HEK293 (cell line): Measurements from ENCODE around the gene EPN1.

ENCODE experiments used
- CTCF ChIA-PET: fragments of 350-600 bp; formaldehyde crosslinking; extraction: SDS; loops from one replicate; lab custom pipeline; 2021; ENCODE audit warnings: antibody characterized with exemption; lab: Yijun Ruan, JAX
- POLR2A ChIA-PET: fragments of 300-600 bp; formaldehyde crosslinking; extraction: SDS; loops from one replicate; lab custom pipeline; 2020; ENCODE audit warnings: antibody characterized with exemption, inconsistent platforms; lab: Yijun Ruan, JAX
- H3K27ac ChIP-seq: fragments of 200-500 bp; sonication (Bioruptor generic); 2 replicates; pipeline ENCODE4 v1.5.1; 2014; ENCODE audit warnings: low read depth, low read length, control low read depth, inconsistent platforms; ENCODE audit errors: extremely low read depth
- H3K36me3 ChIP-seq, 2 experiments: fragments of 200-500 bp in 1 of 2; sonication (Bioruptor generic) in 1 of 2; 1 replicate in 1 of 2; 2 replicates in 1 of 2; pipeline ENCODE4 v1.5.1; 2014 to 2017; ENCODE audit warnings: inconsistent platforms in 2 of 2, low read length in 2 of 2; ENCODE audit not compliant: control insufficient read depth in 2 of 2, insufficient read depth in 1 of 2
- H3K4me1 ChIP-seq: fragments of 200-500 bp; sonication (Bioruptor generic); 2 replicates; pipeline ENCODE4 v1.5.1; 2014; ENCODE audit warnings: mild to moderate bottlenecking, low read length, inconsistent platforms; ENCODE audit not compliant: control insufficient read depth, insufficient read depth
- H3K4me3 ChIP-seq: 2 replicates; pipeline ENCODE4 v1.5.1; 2011; ENCODE audit warnings: low read depth, mild to moderate bottlenecking, control low read depth, low read length, moderate library complexity
- H3K9me3 ChIP-seq: fragments of 200-500 bp; sonication (Bioruptor generic); 2 replicates; pipeline ENCODE4 v1.5.1; 2014; ENCODE audit warnings: low read depth, low read length, inconsistent platforms; ENCODE audit not compliant: control insufficient read depth, insufficient read depth
- GLI2 ChIP-seq: fragments of 450-650 bp; formaldehyde crosslinking; IDR thresholded peaks from 2 replicates; pipeline ENCODE4; 2017; ENCODE audit warnings: missing biosample characterization, missing genetic modification characterization, low read depth, borderline replicate concordance
- KLF9 ChIP-seq: fragments of 450-650 bp; formaldehyde crosslinking; IDR thresholded peaks from 2 replicates; pipeline ENCODE4 v1.5.1; 2016; ENCODE audit warnings: missing biosample characterization, missing genetic modification characterization, low read depth
- MZF1 ChIP-seq: fragments of 450-650 bp; formaldehyde crosslinking; IDR thresholded peaks from 2 replicates; pipeline ENCODE4 v1.5.1; 2017; ENCODE audit warnings: missing biosample characterization, missing genetic modification characterization, borderline replicate concordance
- SETDB1 ChIP-seq: IDR thresholded peaks from one replicate; pipeline ENCODE4 v1.6.1; 2017; ENCODE audit warnings: mild to moderate bottlenecking, low read length, moderate library complexity, mixed read lengths; ENCODE audit not compliant: insufficient read length
- ZBTB10 ChIP-seq: fragments of 450-650 bp; formaldehyde crosslinking; IDR thresholded peaks from 2 replicates; pipeline ENCODE4 v1.5.1; 2016; ENCODE audit warnings: missing biosample characterization, missing genetic modification characterization
- ZNF148 ChIP-seq: fragments of 450-650 bp; formaldehyde crosslinking; IDR thresholded peaks from 2 replicates; pipeline ENCODE4 v1.5.0; 2017; ENCODE audit warnings: missing biosample characterization, missing genetic modification characterization, borderline replicate concordance
- ZNF184 ChIP-seq: fragments of 450-650 bp; IDR thresholded peaks from 2 replicates; pipeline ENCODE4 v1.5.1; 2018; ENCODE audit warnings: missing biosample characterization, mild to moderate bottlenecking, missing genetic modification characterization
- ZNF248 ChIP-seq: fragments of 450-650 bp; formaldehyde crosslinking; IDR thresholded peaks from 2 replicates; pipeline ENCODE4 v1.5.1; 2017; ENCODE audit warnings: missing biosample characterization, missing genetic modification characterization
- ZNF266 ChIP-seq: fragments of 450-650 bp; formaldehyde crosslinking; IDR thresholded peaks from 2 replicates; pipeline ENCODE4 v1.5.1; 2016; ENCODE audit warnings: missing biosample characterization, missing genetic modification characterization, low read depth
- ZNF292 ChIP-seq: fragments of 450-650 bp; formaldehyde crosslinking; IDR thresholded peaks from 2 replicates; pipeline ENCODE4 v1.5.1; 2016; ENCODE audit warnings: low read depth, missing biosample characterization, missing genetic modification characterization, borderline replicate concordance
- ZNF335 ChIP-seq: fragments of 450-650 bp; formaldehyde crosslinking; conservative IDR thresholded peaks from 2 replicates; pipeline ENCODE4 v1.5.1; 2016; ENCODE audit warnings: missing biosample characterization, missing genetic modification characterization
- ZNF416 ChIP-seq: fragments of 450-650 bp; formaldehyde crosslinking; IDR thresholded peaks from 2 replicates; pipeline ENCODE4 v1.5.1; 2016; ENCODE audit warnings: missing biosample characterization, missing genetic modification characterization
- ZNF449 ChIP-seq: fragments of 450-650 bp; formaldehyde crosslinking; IDR thresholded peaks from 2 replicates; pipeline ENCODE4 v1.5.1; 2017; ENCODE audit warnings: missing biosample characterization, mild to moderate bottlenecking, missing genetic modification characterization, moderate library complexity
- ZNF48 ChIP-seq: fragments of 450-650 bp; formaldehyde crosslinking; IDR thresholded peaks from 2 replicates; pipeline ENCODE4 v1.5.1; 2016; ENCODE audit warnings: missing biosample characterization, missing genetic modification characterization
- ZNF549 ChIP-seq: fragments of 450-650 bp; IDR thresholded peaks from 2 replicates; pipeline ENCODE4 v1.5.1; 2018; ENCODE audit warnings: missing biosample characterization, missing genetic modification characterization, mild to moderate bottlenecking, inconsistent platforms, moderate library complexity
- ZNF585B ChIP-seq: fragments of 450-650 bp; formaldehyde crosslinking; IDR thresholded peaks from 2 replicates; pipeline ENCODE4 v1.5.1; 2016; ENCODE audit warnings: missing biosample characterization, missing genetic modification characterization
- ZNF654 ChIP-seq: fragments of 450-650 bp; formaldehyde crosslinking; IDR thresholded peaks from 2 replicates; pipeline ENCODE4 v1.5.1; 2016; ENCODE audit warnings: low read depth, missing biosample characterization, missing genetic modification characterization
- ZNF747 ChIP-seq: fragments of 450-650 bp; formaldehyde crosslinking; IDR thresholded peaks from 2 replicates; pipeline ENCODE4 v1.5.1; 2016; ENCODE audit warnings: missing biosample characterization, missing genetic modification characterization
- ZNF792 ChIP-seq: fragments of 450-650 bp; formaldehyde crosslinking; IDR thresholded peaks from 2 replicates; pipeline ENCODE4 v1.5.1; 2016; ENCODE audit warnings: missing biosample characterization, missing genetic modification characterization

EPN1 gene

GRCh38 chr19:55675661-55676354, 782 bp downstream of the EPN1 start:
- ChIA-PET CTCF (interaction anchor here (0.8 to 1.4 kb wide), 5 partner anchors 21 to 359 kb away, joined by 3 to 5 read pairs (median 4); no protein-coding TSS in a partner anchor), POLR2A (no interaction called here)
- peaks cover 19% of the 10 kb centered on the region for H3K4me1 ChIP-seq
- H3K27ac ChIP-seq = peak overlapping the region; percentile 76
- H3K9me3 ChIP-seq = no peaks in the 10 kb centered on the region
- TF ChIP-seq ZNF335 (tag by site-specific recombination) (peak; percentile 79), ZNF416 (tag by site-specific recombination) (no peak)
- H3K4me3 ChIP-seq = peak overlapping the region; percentile 99
- peaks cover 11 to 59% of the 10 kb centered on the region in 2 experiments; a peak in 2 of 3 replicates for H3K36me3 ChIP-seq

GRCh38 chr19:55676383-55676782, 1.4 kb downstream of the EPN1 start:
- H3K9me3 ChIP-seq = no peaks in the 10 kb centered on the region
- TF ChIP-seq GLI2 (tag by site-specific recombination) = no peak
- TF ChIP-seq ZNF654 (tag by site-specific recombination) = no peak
- TF ChIP-seq ZNF585B (tag by site-specific recombination) = no peak
- no peak for TF ChIP-seq ZNF549 (tag by site-specific recombination)
- TF ChIP-seq KLF9 (tag by site-specific recombination) = no peak
- TF ChIP-seq ZNF48 (tag by site-specific recombination) = no peak
- TF ChIP-seq ZNF148 = no peak
- no peak for TF ChIP-seq ZNF248 (tag by site-specific recombination)
- no peak for TF ChIP-seq SETDB1
- TF ChIP-seq MZF1 (tag by site-specific recombination) = no peak
- peaks cover 11 to 61% of the 10 kb centered on the region in 2 experiments; a peak in 2 of 3 replicates for H3K36me3 ChIP-seq
- POLR2A ChIA-PET = no interaction called here
- peaks cover 19% of the 10 kb centered on the region for H3K4me1 ChIP-seq
- H3K27ac ChIP-seq = no peak overlapping the region
- CTCF ChIA-PET = interaction anchor here (0.8 to 1.4 kb wide), 5 partner anchors 22 to 360 kb away, joined by 3 to 5 read pairs (median 4); no protein-coding TSS in a partner anchor
- H3K4me3 ChIP-seq = peak overlapping the region; percentile 99

GRCh38 chr19:55676889-55677505, 2.0 kb downstream of the EPN1 start:
- Histone ChIP-seq H3K27ac (no peak overlapping the region), H3K4me1 (peaks cover 17% of the 10 kb centered on the region), H3K4me3 (peak overlapping the region; percentile 3; the same call in 1 of the 2 replicates), H3K9me3 (no peaks in the 10 kb centered on the region), H3K36me3 (peaks cover 12 to 67% of the 10 kb centered on the region in 2 experiments)
- no peak for TF ChIP-seq ZNF292 (tag by site-specific recombination)
- no peak for TF ChIP-seq ZNF792 (tag by site-specific recombination)
- TF ChIP-seq ZNF266 = no peak
- no peak for TF ChIP-seq ZNF184 (tag by site-specific recombination)
- peak; percentile 76 for TF ChIP-seq ZNF449 (tag by site-specific recombination)
- TF ChIP-seq ZBTB10 (tag by site-specific recombination) = no peak
- no peak for TF ChIP-seq ZNF747
- POLR2A ChIA-PET = no interaction called here
- CTCF ChIA-PET = interaction anchor here (1.2 to 1.4 kb wide), 3 partner anchors 44 to 361 kb away, joined by 4 to 5 read pairs (median 5); no protein-coding TSS in a partner anchor
